ENCODE data around the gene SYT5.

DNA sequence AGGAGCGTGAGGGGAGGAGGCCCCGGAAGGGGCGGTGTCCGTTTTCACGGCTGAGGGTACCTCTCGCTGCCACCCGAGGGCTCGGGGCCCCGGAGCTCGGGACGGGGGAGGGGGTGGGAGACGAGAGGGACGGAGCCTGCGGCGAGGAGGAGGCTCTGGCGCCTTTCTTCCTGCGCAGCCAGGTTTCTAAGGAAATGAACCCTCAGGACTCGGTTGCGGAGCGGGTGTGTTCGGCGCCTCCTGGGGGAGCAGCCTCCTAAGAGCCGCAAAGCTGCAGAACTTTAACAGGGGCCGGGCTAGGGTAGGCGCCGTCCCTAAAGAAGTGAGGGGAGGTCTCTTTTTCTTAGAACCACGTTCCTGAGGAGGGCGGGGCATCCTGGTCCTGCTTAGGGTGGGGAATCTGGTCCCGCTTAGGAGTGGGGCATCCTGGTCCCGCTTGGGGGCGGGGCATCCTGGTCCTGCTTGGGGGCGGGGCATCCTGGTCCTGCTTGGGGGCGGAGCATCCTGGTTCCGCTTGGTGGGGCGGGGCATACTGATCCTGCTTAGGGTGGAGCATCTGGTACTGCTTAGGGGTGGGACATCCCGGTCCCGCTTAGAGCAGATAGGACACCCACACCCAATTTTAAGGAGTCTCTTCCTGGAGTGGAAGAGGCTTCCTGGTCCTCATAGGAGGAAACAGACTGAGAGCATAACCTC is 6.2 kb downstream of the SYT5 start:
- TF ChIP-seq, protein P1, sequence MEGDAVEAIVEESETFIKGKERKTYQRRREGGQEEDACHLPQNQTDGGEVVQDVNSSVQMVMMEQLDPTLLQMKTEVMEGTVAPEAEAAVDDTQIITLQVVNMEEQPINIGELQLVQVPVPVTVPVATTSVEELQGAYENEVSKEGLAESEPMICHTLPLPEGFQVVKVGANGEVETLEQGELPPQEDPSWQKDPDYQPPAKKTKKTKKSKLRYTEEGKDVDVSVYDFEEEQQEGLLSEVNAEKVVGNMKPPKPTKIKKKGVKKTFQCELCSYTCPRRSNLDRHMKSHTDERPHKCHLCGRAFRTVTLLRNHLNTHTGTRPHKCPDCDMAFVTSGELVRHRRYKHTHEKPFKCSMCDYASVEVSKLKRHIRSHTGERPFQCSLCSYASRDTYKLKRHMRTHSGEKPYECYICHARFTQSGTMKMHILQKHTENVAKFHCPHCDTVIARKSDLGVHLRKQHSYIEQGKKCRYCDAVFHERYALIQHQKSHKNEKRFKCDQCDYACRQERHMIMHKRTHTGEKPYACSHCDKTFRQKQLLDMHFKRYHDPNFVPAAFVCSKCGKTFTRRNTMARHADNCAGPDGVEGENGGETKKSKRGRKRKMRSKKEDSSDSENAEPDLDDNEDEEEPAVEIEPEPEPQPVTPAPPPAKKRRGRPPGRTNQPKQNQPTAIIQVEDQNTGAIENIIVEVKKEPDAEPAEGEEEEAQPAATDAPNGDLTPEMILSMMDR (conservative IDR thresholded peaks at IDR 0.05; ENCODE audit: low read length), result peak; percentile 46; the same call in 1 of the 2 replicates
- TF ChIP-seq EZH2phosphoT487 (IDR thresholded peaks at IDR 0.05; ENCODE audit: borderline replicate concordance, low read depth, low read length), result no peak

Data from OCI-LY7 (cell line).